ENCODE measurements around the gene CDCP1. TPM values are rescaled to one million over a fixed set of nuclear protein-coding genes. Genes with fewer than 3 reads are reported as not detected.
"Not testable (repeated sequence)": the region's sequence is repeated elsewhere in the genome, so short reads cannot be mapped to it uniquely, and the experiment has no call there.

CDCP1 gene
- total RNA-seq, 4 donors from 2014 or later: 14.7 to 35.9 (median 24.2) TPM

DNA sequence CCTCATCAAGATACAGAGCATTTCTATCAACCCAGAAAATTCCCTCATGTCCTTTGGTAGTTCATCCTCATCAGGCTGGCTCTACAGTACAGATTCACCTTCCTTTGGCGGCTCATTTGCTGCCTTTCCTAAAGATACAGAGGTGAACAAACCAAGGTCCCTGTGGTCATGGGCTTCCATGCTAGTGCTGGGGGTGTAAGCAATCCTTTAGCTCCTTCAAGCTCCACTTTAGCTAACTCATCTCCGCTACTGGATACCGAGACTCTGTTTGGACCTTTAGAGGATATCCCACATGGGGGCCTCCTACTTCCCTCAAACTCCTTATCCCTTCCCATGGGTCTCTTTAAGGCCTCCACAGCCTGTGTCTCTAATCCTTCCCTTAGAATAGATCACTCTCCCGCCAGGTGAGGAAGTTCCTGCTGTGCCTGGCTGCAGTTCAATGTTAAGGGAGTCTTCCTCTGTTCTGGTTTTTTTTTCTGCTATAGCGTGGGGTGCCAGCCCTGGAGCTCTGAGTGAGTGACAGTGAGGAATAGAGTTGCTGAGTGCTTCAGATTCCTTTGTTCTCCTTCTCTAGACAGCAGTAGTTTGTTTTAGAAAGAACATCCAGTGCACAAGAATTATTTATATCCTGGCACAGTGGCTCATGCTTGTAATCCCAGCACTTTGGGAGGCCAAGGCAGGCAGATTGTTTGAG lies 89.4 kb downstream of the CDCP1 start:
- intact Hi-C loops (cut with DNase I): no loop called here
- TF ChIP-seq POLR2A (IDR thresholded peaks at IDR 0.05): no peak
- TF ChIP-seq, protein P1, sequence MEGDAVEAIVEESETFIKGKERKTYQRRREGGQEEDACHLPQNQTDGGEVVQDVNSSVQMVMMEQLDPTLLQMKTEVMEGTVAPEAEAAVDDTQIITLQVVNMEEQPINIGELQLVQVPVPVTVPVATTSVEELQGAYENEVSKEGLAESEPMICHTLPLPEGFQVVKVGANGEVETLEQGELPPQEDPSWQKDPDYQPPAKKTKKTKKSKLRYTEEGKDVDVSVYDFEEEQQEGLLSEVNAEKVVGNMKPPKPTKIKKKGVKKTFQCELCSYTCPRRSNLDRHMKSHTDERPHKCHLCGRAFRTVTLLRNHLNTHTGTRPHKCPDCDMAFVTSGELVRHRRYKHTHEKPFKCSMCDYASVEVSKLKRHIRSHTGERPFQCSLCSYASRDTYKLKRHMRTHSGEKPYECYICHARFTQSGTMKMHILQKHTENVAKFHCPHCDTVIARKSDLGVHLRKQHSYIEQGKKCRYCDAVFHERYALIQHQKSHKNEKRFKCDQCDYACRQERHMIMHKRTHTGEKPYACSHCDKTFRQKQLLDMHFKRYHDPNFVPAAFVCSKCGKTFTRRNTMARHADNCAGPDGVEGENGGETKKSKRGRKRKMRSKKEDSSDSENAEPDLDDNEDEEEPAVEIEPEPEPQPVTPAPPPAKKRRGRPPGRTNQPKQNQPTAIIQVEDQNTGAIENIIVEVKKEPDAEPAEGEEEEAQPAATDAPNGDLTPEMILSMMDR (IDR thresholded peaks at IDR 0.05): no peak
- peaks cover 0 to 13% of the 10 kb centered on the region in 2 donors for H3K4me1 ChIP-seq
- H3K36me3 ChIP-seq: no peaks in the 10 kb centered on the region
- no peak overlapping the region for H3K4me3 ChIP-seq (replicated peaks in 1 of 3)
- no peaks in the 10 kb centered on the region for H3K9me3 ChIP-seq
- peak; percentile 50 to 60 for DNase-seq
- peak overlapping the region in 1 of 3 donors; percentile 59 for H3K27ac ChIP-seq
- 55 to 58% methylated on average over 5 of the region's 5 CpGs for WGBS, 2 donors
- H3K27me3 ChIP-seq: no peaks in the 10 kb centered on the region

DNA sequence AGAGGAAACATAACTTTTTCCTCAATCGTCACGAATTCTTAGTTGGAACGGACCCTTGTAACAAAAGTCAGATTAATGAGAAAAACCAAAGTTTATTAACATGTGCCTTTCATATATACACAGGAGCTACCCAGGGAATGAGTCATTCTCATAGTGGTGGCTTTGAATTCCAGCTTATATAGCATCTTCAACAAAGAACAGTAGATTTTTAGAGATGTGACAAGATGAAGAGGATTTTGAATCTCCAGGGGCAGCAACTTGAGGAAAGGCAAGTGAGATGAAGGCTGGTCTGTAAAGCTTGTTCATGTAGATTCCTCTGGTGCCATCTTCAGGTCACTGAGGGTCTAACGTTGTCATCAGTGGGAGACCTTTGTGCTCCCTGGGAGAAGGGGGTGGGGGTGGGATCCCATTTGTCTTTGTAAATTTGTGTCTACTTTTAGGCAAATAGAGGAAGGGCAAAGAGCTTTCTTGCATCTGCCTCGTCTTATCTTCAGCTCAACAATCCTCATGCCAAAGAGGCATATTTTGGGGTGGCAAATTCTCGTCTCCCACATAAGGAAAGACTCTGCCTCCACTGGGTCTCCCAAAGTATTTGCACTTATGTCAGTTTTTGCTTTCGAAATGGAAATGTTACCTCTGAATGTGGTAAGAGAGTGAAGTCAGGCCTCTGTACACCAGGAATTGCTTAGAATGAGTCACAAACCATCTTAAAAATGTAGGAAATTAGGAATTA lies 90.6 kb downstream of the CDCP1 start:
- Histone ChIP-seq H3K27ac (no peak overlapping the region), H3K27me3 (no peaks in the 10 kb centered on the region), H3K36me3 (no peaks in the 10 kb centered on the region), H3K4me3 (replicated peaks in 1 of 3) (no peak overlapping the region), H3K4me1 (peaks cover 0 to 13% of the 10 kb centered on the region in 2 donors), H3K9me3 (no peaks in the 10 kb centered on the region)
- intact Hi-C loops (cut with DNase I): no loop called here
- no peak for TF ChIP-seq POLR2A (IDR thresholded peaks at IDR 0.05)
- TF ChIP-seq, protein P1 (IDR thresholded peaks at IDR 0.05): no peak
- no peak for DNase-seq
- WGBS, 2 donors: 80% methylated on average over 7 of the region's 7 CpGs

DNA sequence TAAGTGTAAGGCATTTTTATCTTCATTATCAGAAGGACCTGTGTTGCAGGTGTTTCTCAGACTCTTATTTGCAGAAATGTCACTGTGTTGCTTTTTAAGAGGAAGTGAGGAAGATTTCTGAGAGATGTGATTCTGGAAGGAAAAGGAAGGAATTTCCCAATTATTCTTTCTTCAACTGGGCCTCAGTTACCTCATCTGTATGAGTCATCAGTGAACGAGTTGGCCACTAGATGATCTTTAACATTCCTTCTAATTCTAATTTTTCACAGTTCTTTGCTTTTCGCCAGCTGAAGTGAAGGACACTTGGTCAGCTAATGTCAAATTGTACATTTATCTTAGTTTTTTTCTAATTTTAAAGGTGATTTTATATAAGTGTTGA lies 91.2 kb downstream of the CDCP1 start:
- 57 to 71% methylated on average over 2 of the region's 2 CpGs for WGBS, 2 donors
- intact Hi-C loops (cut with DNase I): no loop called here
- H3K36me3 ChIP-seq: no peaks in the 10 kb centered on the region
- H3K27me3 ChIP-seq: no peaks in the 10 kb centered on the region
- TF ChIP-seq, protein P1 (IDR thresholded peaks at IDR 0.05): no peak
- no peak for TF ChIP-seq POLR2A (IDR thresholded peaks at IDR 0.05)
- DNase-seq: no peak
- no peak overlapping the region for H3K27ac ChIP-seq
- H3K4me3 ChIP-seq (replicated peaks in 1 of 3): no peak overlapping the region
- H3K9me3 ChIP-seq: no peaks in the 10 kb centered on the region
- peaks cover 0 to 13% of the 10 kb centered on the region in 2 donors for H3K4me1 ChIP-seq

DNA sequence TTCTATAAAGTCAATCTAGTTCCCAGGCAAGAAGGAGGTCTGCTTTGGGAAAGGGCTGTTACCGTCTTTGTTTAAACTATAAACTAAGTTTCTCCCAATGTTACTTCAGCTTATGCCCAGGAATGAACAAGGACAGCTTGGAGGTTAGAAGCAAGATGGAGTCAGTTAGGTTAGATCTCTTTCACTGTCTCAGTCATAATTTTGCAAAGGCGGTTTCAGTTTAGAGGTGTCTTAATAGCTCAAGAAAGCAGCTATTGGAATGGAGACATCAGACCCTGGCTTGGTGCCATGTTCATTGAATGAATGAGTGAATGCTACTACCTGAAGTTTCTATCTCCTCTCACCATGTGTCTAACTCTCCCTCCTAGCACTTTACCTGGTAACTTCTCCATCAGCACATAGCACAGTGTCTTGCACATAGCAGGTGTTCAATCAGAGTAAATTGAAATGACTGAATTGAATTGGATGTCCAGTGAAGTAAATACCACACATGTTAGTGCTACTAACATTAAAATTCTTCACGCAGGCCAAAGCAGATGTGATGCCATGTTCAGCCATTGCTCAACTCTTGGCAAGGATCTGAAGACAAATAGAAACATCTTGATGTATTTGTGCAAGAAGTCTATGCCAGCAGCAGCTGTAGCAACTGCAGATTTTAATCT lies 91.9 kb downstream of the CDCP1 start:
- no peak for DNase-seq
- intact Hi-C loops (cut with DNase I): no loop called here
- no peaks in the 10 kb centered on the region for H3K36me3 ChIP-seq
- peaks cover 0 to 13% of the 10 kb centered on the region in 2 donors for H3K4me1 ChIP-seq
- TF ChIP-seq, protein P1 (IDR thresholded peaks at IDR 0.05): no peak
- TF ChIP-seq POLR2A (IDR thresholded peaks at IDR 0.05): no peak
- no peak overlapping the region for H3K27ac ChIP-seq
- H3K27me3 ChIP-seq: no peaks in the 10 kb centered on the region
- no peak overlapping the region for H3K4me3 ChIP-seq (replicated peaks in 1 of 3)
- H3K9me3 ChIP-seq: no peaks in the 10 kb centered on the region
- WGBS, 2 donors: 86 to 97% methylated on average over 3 of the region's 3 CpGs

DNA sequence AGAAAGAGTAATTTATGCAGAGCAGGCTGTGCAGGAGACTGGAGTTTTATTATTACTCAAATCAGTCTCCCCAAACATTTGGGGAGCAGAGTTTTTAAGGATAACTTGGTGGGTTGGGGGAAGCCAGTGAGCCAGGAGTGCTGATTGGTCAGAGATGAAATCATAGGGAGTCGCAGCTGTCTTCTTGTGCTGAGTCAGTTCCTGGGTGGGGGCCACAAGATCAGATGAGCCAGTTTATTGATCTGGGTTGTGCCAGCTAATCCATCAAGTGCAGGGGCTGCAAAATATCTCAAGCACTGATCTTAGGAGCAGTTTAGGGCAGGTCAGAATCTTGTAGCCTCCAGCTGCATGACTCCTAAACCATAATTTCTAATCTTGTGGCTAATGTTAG lies 92.4 kb downstream of the CDCP1 start:
- H3K27ac ChIP-seq; H3K27me3 ChIP-seq; H3K36me3 ChIP-seq; H3K9me3 ChIP-seq; intact Hi-C loops (cut with DNase I); DNase-seq; H3K4me3 ChIP-seq (replicated peaks in 1 of 3): not testable (repeated sequence)
- WGBS, 2 donors: 65 to 71% methylated on average over 1 of the region's 1 CpG
- H3K4me1 ChIP-seq: peaks cover 0 to 13% of the 10 kb centered on the region in 2 donors
